Prostate gland (tissue), 2 donors: Measurements from ENCODE around the gene RNU1-1.

Source experiments
- CTCF ChIP-seq, 4 experiments: fragments of 200-600 bp in 2 of 4; fragments of 450-650 bp in 2 of 4; sonication (generic) in 2 of 4; IDR thresholded peaks; 1 replicate in 3 of 4; 2 replicates in 1 of 4; pipeline ENCODE4 v1.5.1; 2016 to 2019; ENCODE audit warnings: antibody characterized with exemption in 4 of 4, mild to moderate bottlenecking in 2 of 4, moderate library complexity in 2 of 4
- POLR2A ChIP-seq: fragments of 450-650 bp; IDR thresholded peaks from one replicate; pipeline ENCODE4 v1.6.1; 2016; ENCODE audit warnings: antibody characterized with exemption, mild to moderate bottlenecking

- no peak for TF ChIP-seq POLR2A
- no peak for TF ChIP-seq CTCF (IDR thresholded peaks at IDR 0.05)
Measured at GRCh38 chr1:16464917-16465625, 49.0 kb downstream of the RNU1-1 start.
